ENCODE results near the gene EIF3F. TPM values are rescaled to one million over a fixed set of nuclear protein-coding genes. Genes with fewer than 3 reads are reported as not detected.

The EIF3F gene
- total RNA-seq, 2 donors from 2014 or later = 229 to 242 TPM

DNA sequence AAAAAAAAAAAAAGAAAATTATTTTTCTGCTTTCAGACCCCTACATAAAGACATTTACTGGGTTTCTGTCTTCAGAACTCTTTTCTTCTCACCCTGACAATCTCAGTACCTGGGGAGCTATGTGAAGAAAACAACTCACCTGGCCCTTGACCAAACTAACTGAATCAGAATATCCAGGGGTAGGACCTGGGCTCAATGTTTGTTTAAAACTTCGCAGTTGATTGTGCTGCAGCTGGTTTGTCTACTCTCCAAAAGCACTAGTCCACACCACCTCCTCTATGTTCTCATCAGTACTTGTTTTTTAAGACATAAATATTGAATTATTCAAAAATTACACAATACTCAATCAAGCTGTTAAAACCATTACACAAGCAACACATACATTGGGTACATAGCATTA is 34.8 kb downstream of the EIF3F start:
- TF ChIP-seq, protein P1, sequence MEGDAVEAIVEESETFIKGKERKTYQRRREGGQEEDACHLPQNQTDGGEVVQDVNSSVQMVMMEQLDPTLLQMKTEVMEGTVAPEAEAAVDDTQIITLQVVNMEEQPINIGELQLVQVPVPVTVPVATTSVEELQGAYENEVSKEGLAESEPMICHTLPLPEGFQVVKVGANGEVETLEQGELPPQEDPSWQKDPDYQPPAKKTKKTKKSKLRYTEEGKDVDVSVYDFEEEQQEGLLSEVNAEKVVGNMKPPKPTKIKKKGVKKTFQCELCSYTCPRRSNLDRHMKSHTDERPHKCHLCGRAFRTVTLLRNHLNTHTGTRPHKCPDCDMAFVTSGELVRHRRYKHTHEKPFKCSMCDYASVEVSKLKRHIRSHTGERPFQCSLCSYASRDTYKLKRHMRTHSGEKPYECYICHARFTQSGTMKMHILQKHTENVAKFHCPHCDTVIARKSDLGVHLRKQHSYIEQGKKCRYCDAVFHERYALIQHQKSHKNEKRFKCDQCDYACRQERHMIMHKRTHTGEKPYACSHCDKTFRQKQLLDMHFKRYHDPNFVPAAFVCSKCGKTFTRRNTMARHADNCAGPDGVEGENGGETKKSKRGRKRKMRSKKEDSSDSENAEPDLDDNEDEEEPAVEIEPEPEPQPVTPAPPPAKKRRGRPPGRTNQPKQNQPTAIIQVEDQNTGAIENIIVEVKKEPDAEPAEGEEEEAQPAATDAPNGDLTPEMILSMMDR (IDR thresholded peaks at IDR 0.05) = no peak

DNA sequence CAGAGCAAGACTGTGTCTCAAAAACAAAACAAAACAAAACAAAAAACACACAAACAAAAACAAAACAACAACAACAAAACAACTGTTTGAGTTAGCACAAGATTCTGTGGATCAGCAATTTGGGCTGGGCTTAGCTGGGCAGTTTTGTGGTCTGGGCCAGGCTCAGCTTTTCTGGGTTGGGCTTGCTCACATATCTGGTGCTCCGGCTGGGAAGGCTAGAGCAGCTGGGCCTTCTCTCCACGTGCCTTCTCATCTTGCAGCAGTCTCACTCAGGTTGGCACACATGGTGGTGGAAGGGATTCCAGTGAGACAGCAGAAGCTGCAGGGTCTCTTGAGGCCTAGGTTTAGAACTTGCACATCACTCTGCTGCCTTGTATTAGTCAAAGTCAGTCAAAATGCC is 35.7 kb downstream of the EIF3F start:
- Histone ChIP-seq H3K4me3 (no peak overlapping the region), H3K36me3 (no peaks in the 10 kb centered on the region), H3K9ac (ENCODE audit: low read depth in 2 of 2, low read length in 2 of 2) (no peak overlapping the region), H3K9me3 (no peaks in the 10 kb centered on the region), H3K27ac (no peak overlapping the region), H3K27me3 (peaks cover 29% of the 10 kb centered on the region), H3K4me1 (no peaks in the 10 kb centered on the region)
- TF ChIP-seq, protein P1 (IDR thresholded peaks at IDR 0.05) = no peak
- DNase-seq = no peak
- intact Hi-C loops (cut with DNase I) = no loop called here

More for the DNA sequence above, 34.8 kb downstream of the EIF3F start:
- Histone ChIP-seq H3K27ac (no peak overlapping the region), H3K4me3 (no peak overlapping the region), H3K27me3 (peaks cover 29% of the 10 kb centered on the region), H3K9ac (ENCODE audit: low read depth in 2 of 2, low read length in 2 of 2) (no peak overlapping the region), H3K4me1 (no peaks in the 10 kb centered on the region), H3K9me3 (no peaks in the 10 kb centered on the region), H3K36me3 (no peaks in the 10 kb centered on the region)
- intact Hi-C loops (cut with DNase I) = no loop called here
- DNase-seq = no peak

DNA sequence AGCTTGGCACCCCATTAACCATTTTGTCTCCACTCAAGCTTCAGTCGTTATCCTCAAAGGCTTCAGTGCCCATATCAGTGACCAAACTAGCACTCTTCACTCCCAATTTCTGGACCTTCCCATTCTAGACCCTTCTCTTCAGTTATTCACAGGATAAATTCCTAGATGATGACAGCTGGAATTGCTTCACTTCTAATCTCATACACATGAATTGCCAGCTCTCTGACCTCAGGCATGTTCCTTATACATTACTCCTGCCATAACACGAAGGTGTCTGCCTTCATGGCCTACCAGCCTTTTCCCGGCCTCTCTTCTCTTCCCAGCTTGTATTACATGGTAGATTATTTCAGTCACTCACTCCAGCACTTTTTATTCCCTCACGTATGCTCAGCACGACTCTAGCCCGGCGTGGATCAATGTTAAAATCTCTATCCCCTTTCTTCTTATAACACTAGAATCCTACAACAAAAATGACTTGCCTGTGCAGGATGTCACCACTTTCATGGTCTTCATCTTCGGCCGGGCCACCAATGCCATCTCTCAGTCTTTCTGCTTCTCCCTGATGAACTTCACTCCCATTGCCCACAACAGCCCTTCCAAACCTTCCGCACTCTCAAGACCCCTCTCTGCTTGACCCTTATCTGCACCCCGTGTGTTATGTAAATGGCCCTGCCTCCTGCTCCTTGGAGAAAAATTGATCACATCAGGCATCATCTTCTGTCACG is 36.9 kb downstream of the EIF3F start:
- H3K36me3 ChIP-seq = no peaks in the 10 kb centered on the region
- intact Hi-C loops (cut with DNase I) = no loop called here
- TF ChIP-seq, protein P1 (IDR thresholded peaks at IDR 0.05) = no peak
- no peaks in the 10 kb centered on the region for H3K9me3 ChIP-seq
- no peak overlapping the region for H3K27ac ChIP-seq
- peaks cover 20% of the 10 kb centered on the region for H3K27me3 ChIP-seq
- H3K4me1 ChIP-seq = no peaks in the 10 kb centered on the region
- no peak overlapping the region for H3K9ac ChIP-seq (ENCODE audit: low read depth in 2 of 2, low read length in 2 of 2)
- H3K4me3 ChIP-seq = no peak overlapping the region
- DNase-seq = no peak

DNA sequence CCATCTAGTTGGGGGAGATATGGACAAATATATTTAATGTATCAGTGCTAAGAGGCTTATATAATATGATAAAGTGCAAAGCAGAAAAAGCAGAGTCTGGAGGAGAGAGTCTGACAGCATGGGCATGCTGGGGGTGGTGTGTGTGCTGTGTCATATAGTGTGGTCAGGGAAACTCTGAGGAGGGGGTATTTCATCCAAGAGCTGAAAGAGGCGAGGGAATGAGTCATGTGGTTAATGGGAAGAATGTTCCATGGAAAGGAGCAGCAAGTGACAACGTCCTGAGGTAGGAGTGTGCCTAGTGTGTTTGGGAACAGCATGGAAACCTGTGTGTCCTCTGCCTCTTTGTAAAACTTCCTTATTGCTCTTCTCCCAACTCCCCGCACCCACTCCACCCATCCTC is 38.0 kb downstream of the EIF3F start:
- DNase-seq = peak; percentile 15
- no peak overlapping the region for H3K4me3 ChIP-seq
- intact Hi-C loops (cut with DNase I) = no loop called here

DNA sequence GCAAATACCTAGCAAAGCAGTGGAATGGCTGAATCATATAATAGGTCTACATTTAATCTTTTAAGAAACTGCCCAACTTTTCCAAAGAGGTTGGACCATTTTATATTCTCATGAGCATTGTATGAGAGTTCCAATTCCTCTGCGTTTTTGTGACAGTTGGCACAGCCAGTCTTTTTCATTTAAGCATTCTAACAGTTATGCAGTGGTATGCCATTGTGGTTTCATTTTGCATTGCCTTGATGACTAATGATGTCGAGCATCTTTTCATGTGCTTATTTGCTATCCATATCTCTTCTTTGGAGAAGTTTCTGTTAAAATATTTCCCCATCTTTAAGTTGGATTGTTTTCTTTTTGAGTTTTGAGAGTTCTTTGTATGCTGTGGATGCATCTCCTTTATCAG is 38.7 kb downstream of the EIF3F start:
- no peak overlapping the region for H3K4me3 ChIP-seq
- H3K9ac ChIP-seq (ENCODE audit: low read depth in 2 of 2, low read length in 2 of 2) = no peak overlapping the region
- H3K27me3 ChIP-seq = peaks cover 2% of the 10 kb centered on the region
- H3K36me3 ChIP-seq = no peaks in the 10 kb centered on the region
- TF ChIP-seq, protein P1 (IDR thresholded peaks at IDR 0.05) = no peak
- H3K4me1 ChIP-seq = no peaks in the 10 kb centered on the region
- H3K27ac ChIP-seq = no peak overlapping the region
- intact Hi-C loops (cut with DNase I) = no loop called here
- no peaks in the 10 kb centered on the region for H3K9me3 ChIP-seq
- no peak for DNase-seq

More for the DNA sequence above, 38.0 kb downstream of the EIF3F start:
- Histone ChIP-seq H3K9ac (ENCODE audit: low read depth in 2 of 2, low read length in 2 of 2) (no peak overlapping the region), H3K27me3 (peaks cover 9% of the 10 kb centered on the region), H3K4me1 (no peaks in the 10 kb centered on the region), H3K9me3 (no peaks in the 10 kb centered on the region), H3K36me3 (no peaks in the 10 kb centered on the region), H3K27ac (no peak overlapping the region)
- TF ChIP-seq, protein P1 (IDR thresholded peaks at IDR 0.05) = no peak

Data from colonic mucosa (tissue), 4 donors.